Fibroblast of pulmonary artery (primary cell): ENCODE results near the gene CENPQ.

Source experiments
- DNase-seq: peaks from one replicate; pipeline ENCODE4 v3.0.0-alpha.2; 2010; ENCODE audit warnings: low read depth
- H3K4me3 ChIP-seq: replicated peaks from 2 replicates; pipeline ENCODE4 v1.5.1; 2011; ENCODE audit warnings: low read depth, mild to moderate bottlenecking, control low read depth, low read length, moderate library complexity
- CTCF ChIP-seq: IDR thresholded peaks from 2 replicates; pipeline ENCODE4 v1.5.1; 2011; ENCODE audit warnings: mild to moderate bottlenecking, control low read depth, low read length, inconsistent platforms; ENCODE audit errors: missing control alignments

The CENPQ gene

DNA sequence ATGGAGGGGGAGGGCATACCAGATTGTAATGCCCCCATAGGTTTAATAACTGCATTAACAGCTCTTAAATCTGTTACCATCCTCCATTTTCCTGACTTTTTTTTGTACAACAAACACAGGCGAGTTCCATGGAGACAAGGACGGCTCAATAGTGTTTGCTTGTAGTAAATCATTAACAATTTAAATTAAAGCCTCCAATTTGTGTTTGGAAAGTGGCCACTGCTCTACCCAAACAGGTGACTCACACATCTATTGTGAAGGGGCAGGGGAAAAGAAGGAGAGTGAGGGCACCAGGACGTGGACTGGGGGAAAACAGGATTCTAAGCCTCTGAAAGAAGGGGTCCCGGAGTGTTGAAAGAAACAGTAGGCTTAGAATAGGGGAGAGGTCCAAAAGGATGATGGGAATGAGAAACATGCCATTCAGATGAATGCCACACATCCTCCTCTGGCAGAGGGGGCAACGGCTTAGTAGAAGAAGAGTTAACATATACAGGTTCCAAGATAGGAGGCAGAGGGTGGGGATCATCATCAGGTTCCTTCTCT is 43.5 kb downstream of the CENPQ start:
- no peak for DNase-seq
- no peak overlapping the region for H3K4me3 ChIP-seq
- TF ChIP-seq CTCF: no peak

DNA sequence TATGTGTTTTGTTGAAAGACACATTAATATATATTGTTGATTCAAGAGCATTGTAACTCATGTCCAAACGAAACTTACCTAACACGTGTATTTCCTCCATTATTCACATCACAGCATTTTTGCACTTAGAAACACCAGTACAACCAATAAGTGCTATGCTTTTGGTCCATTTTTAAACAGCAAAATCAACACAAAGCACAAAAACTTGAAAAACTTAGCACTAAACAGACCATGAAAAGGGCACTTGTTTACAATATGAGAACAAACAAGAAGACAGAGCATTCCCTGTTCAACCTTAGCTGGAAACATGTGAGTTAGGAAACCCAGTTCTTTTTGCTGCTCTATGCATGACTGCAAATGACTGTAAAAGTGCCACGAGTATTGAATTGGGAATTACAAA is 46.2 kb downstream of the CENPQ start:
- no peak for TF ChIP-seq CTCF
- no peak for DNase-seq

GRCh38 chr6:49513153-49513989 is 50.2 kb downstream of the CENPQ start:
- DNase-seq: no peak
- no peak for TF ChIP-seq CTCF

More for the DNA sequence above, 46.2 kb downstream of the CENPQ start:
- no peak overlapping the region for H3K4me3 ChIP-seq

GRCh38 chr6:49514571-49515484 is 51.7 kb downstream of the CENPQ start:
- H3K4me3 ChIP-seq: no peak overlapping the region
- no peak for TF ChIP-seq CTCF
- no peak for DNase-seq

More at GRCh38 chr6:49513153-49513989, 50.2 kb downstream of the CENPQ start:
- H3K4me3 ChIP-seq: no peak overlapping the region

GRCh38 chr6:49515485-49516146 is 52.4 kb downstream of the CENPQ start:
- DNase-seq: no peak
- no peak overlapping the region for H3K4me3 ChIP-seq
- no peak for TF ChIP-seq CTCF

GRCh38 chr6:49516147-49516505 is 53.0 kb downstream of the CENPQ start:
- no peak for TF ChIP-seq CTCF
- H3K4me3 ChIP-seq: no peak overlapping the region
- no peak for DNase-seq
